ENCODE results near the gene AUTS2.

AUTS2 gene

GRCh38 chr7:69893906-69894305, 295.6 kb downstream of the AUTS2 start:
- DNase-seq (ENCODE audit: low spot score) = peak; percentile 29

GRCh38 chr7:69895446-69895845, 297.2 kb downstream of the AUTS2 start:
- DNase-seq (ENCODE audit: low spot score) = no peak

- peak; percentile 8 for DNase-seq (ENCODE audit: low spot score)
These were observed 297.8 kb downstream of the AUTS2 start for GRCh38 chr7:69896121-69896520.

DNA sequence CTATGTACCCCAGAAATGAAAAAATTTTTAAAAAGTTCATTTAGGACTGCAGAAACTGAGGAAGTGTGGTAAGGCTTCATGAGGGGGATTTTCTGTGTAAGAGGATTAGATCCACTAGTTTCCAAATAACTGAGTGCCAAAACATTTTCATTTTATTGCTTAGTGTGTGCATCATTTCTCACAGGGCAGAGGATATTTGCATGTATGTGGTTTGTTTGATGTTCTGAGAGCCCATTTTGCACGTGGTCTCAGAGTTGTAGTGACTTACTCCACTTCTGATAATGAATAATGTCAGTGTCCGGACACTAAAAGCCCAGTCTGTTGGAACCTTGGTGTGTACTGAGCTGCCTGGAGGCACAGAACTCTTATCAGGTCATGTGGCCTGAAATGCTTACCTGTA, 299.9 kb downstream of the AUTS2 start:
- DNase-seq (ENCODE audit: low spot score) = no peak

- DNase-seq (ENCODE audit: low spot score) = peak; percentile 42
These were observed 305.1 kb downstream of the AUTS2 start for GRCh38 chr7:69903410-69903809.

GRCh38 chr7:69906283-69906995, 308.2 kb downstream of the AUTS2 start:
- DNase-seq (ENCODE audit: low spot score) = no peak

- no peak for DNase-seq (ENCODE audit: low spot score)
These were observed 309.4 kb downstream of the AUTS2 start for GRCh38 chr7:69907720-69908119.

GRCh38 chr7:69908454-69908853, 310.2 kb downstream of the AUTS2 start:
- no peak for DNase-seq (ENCODE audit: low spot score)

DNA sequence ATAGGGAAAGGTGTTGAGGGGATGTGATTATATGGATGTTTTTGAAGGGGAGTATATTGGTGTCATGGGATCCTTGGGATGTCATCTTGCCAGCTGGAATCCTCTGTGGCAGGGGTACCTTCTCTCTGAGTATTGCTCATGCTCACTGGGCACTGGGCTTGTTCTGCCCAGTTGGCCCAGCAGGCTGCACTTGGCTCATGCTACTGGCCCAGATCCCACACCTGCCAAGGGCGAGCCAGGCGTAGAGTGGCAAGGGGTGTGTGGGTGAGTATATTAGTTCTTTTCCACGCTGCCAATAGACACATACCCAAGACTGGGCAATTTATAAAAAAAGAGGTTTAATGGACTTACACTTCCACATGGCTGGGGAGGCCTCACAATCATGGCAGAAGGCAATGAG, 311.9 kb downstream of the AUTS2 start:
- no peak for DNase-seq (ENCODE audit: low spot score)

DNA sequence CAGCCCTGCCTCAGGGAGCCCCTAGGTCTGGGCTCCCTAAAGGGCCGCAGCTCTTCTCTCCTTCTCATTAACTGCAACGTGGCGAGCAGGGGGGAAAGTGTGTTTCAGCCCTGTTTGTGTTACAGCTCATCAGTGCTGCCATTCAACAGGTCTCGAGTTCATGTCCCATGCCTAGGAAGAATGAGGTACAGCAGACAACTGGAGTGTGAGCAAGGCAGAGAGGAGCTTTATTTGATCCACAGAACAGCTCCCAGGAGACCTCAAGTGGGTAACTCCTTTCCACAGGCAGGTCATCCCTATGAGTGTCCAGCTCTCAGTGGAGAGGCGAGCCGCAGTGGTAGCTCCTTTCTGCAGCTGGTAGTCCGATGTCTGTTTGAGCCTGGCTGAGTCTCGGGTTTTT, 313.1 kb downstream of the AUTS2 start:
- DNase-seq (ENCODE audit: low spot score) = no peak

- DNase-seq (ENCODE audit: low spot score) = no peak
These were observed 313.9 kb downstream of the AUTS2 start for GRCh38 chr7:69912141-69912540.

DNA sequence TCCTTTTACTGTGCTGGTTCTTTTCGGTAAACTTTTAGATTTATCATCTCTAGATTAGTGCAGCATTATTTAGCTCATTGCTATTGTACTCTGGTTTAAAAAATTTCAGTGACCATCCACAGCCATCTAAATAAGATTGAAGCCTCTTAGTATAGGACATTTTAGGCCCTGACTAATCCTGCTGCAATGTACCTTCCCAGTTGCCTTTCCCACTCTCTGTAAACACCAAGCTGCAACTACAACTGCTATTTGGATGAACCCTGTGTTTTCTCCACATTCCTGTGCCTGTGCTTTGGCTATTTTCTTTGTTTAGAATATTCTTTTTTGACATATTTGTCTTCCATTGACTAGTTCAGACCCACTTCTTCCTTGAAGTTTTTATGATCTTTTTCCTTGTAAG, 314.6 kb downstream of the AUTS2 start:
- DNase-seq (ENCODE audit: low spot score) = peak; percentile 50

- DNase-seq (ENCODE audit: low spot score) = no peak
These were observed 321.3 kb downstream of the AUTS2 start for GRCh38 chr7:69919426-69920111.

GRCh38 chr7:69920797-69921196, 322.5 kb downstream of the AUTS2 start:
- no peak for DNase-seq (ENCODE audit: low spot score)

- no peak for DNase-seq (ENCODE audit: low spot score)
These were observed 323.9 kb downstream of the AUTS2 start for GRCh38 chr7:69922026-69922803.

GRCh38 chr7:69927461-69927860, 329.2 kb downstream of the AUTS2 start:
- no peak for DNase-seq (ENCODE audit: low spot score)

DNA sequence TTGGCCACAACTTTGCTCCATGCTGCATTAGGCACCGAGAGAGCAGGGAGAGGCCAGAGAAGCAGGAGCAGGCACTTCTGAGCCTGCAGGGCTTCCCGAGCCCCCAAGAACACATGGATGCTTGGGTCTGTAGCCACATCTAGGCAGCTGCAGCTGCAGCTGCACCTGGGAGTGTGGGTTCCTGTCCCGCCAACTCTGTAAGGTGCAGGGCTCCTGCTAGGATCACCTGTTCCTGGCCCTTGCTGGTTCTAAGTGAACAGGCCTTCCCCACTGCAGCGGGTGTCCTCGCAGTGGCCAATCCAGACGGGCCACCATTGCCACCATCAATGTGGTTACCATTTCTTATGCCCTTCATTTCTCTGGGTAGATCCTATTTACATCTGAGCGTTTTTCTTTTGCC, 330.3 kb downstream of the AUTS2 start:
- DNase-seq (ENCODE audit: low spot score) = no peak

DNA sequence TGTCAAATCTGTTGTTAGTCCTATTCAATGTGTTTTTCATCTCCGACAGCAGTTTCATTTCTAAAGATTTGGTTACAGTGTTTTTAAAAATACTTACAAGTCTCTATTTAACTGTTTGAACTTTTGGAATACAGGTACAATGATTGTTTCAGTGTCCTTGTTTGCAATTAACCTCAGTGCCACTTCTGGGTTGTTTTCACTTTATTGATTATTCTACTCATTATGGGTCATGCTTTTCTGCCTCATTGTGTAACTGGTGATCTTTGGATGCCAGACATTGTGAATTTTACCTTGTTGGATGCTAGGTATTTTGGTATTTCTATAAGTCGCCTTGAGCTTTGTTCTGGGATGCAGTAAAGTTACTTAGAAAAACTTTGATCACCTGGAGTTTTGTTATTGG, 331.3 kb downstream of the AUTS2 start:
- no peak for DNase-seq (ENCODE audit: low spot score)

- DNase-seq (ENCODE audit: low spot score) = peak; percentile 43
These were observed 333.9 kb downstream of the AUTS2 start for GRCh38 chr7:69932034-69932628.

DNA sequence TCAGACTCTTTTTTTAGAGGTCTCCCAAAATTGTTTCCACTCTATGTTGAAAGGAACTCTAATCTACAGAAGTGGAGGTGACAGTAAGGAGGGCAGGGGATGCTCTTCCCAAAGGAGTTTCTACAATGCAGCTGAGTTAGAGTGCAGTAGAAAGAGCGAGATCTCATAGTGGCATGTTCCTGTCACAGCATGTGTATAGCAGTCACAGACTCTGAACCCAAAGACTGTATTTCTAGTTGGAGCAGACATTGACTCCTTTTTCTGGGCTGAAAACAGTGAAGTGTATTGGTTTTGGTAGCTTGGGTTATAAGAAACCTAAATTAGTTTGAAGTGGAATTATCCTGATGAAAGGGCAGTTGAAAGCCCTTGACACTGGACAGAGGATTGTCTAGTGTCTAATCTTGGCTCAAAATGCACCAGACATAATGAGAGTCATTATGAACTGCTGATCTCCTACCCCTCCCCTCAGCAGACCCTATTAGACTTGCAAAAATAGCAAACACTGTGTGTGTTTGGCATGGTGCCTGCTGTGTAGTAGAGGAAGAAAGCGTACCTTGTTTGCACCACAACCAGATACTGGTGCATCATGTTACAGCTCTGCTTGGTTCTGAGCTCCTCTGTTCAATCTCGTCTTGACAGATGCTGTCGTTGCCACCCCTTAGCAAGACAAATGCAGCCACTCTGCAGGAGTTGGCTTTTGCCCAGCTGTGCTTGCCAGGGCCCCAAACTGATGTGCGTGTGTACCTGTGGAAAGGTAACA, 336.0 kb downstream of the AUTS2 start:
- no peak for DNase-seq (ENCODE audit: low spot score)

GRCh38 chr7:69935107-69935506, 336.8 kb downstream of the AUTS2 start:
- no peak for DNase-seq (ENCODE audit: low spot score)

- DNase-seq (ENCODE audit: low spot score) = no peak
These were observed 338.8 kb downstream of the AUTS2 start for GRCh38 chr7:69937097-69937496.
